Vagina (tissue), 2 donors: ENCODE measurements around the gene PLEKHG7.

Experiments
- CTCF ChIP-seq, 3 experiments: fragments of 450-650 bp in 2 of 3; fragments of 200-600 bp in 1 of 3; sonication (generic) in 1 of 3; IDR thresholded peaks; one replicate each; pipeline ENCODE4 v1.5.1; 2017 to 2019; ENCODE audit warnings: antibody characterized with exemption in 3 of 3, mild to moderate bottlenecking in 2 of 3, moderate library complexity in 2 of 3
- POLR2A ChIP-seq, 2 donors: fragments of 450-650 bp; IDR thresholded peaks; one replicate each; pipeline ENCODE4 v1.6.1; 2017; ENCODE audit warnings: antibody characterized with exemption in 2 of 2, mild to moderate bottlenecking in 2 of 2, moderate library complexity in 2 of 2
- POLR2AphosphoS5 ChIP-seq, 2 donors: sonication (generic); formaldehyde crosslinking; IDR thresholded peaks; one replicate each; pipeline ENCODE4 v1.9.0; 2017; ENCODE audit warnings: antibody characterized with exemption in 2 of 2, mild to moderate bottlenecking in 2 of 2, low read depth in 1 of 2; ENCODE audit not compliant: insufficient read depth in 1 of 2

DNA sequence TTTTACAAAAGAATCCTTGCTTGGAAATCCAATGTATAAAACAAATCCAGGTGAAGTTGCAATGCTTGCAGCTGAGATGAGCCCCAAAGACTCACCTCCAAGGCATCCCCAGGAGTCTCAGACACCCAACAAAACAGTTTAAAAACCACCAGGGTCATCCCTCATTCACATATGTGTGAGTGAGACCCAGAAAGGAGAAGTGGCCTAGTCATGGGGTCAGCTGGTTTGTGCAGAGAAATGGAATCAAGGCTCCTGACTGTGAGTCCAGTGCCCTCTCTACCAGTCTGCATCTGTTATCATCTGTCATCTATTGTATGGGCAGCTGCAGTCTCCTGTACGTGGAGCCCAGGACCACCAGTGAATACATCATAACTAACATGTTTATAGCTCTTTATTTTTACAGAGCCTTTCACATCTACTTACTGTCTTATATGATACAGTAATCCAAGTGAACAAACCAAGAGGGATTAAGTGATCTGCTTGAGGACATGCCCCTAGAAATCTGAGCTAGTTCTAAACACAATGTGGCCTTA lies 27.1 kb downstream of the PLEKHG7 start:
- TF ChIP-seq CTCF (IDR thresholded peaks at IDR 0.05) (no peak), POLR2AphosphoS5 (IDR thresholded peaks at IDR 0.05; ENCODE audit: insufficient read depth in 1 of 2, low read depth in 1 of 2) (no peak), POLR2A (IDR thresholded peaks at IDR 0.05) (no peak)
